HEK293 (cell line): ENCODE results near the gene RHOB.

Experiments
- CTCF ChIA-PET: fragments of 350-600 bp; formaldehyde crosslinking; extraction: SDS; loops from one replicate; lab custom pipeline; 2021; ENCODE audit warnings: antibody characterized with exemption; lab: Yijun Ruan, JAX
- POLR2A ChIA-PET: fragments of 300-600 bp; formaldehyde crosslinking; extraction: SDS; loops from one replicate; lab custom pipeline; 2020; ENCODE audit warnings: antibody characterized with exemption, inconsistent platforms; lab: Yijun Ruan, JAX
- H3K27ac ChIP-seq: fragments of 200-500 bp; sonication (Bioruptor generic); 2 replicates; pipeline ENCODE4 v1.5.1; 2014; ENCODE audit warnings: low read depth, low read length, control low read depth, inconsistent platforms; ENCODE audit errors: extremely low read depth
- H3K36me3 ChIP-seq, 2 experiments: fragments of 200-500 bp in 1 of 2; sonication (Bioruptor generic) in 1 of 2; 1 replicate in 1 of 2; 2 replicates in 1 of 2; pipeline ENCODE4 v1.5.1; 2014 to 2017; ENCODE audit warnings: inconsistent platforms in 2 of 2, low read length in 2 of 2; ENCODE audit not compliant: control insufficient read depth in 2 of 2, insufficient read depth in 1 of 2
- H3K4me1 ChIP-seq: fragments of 200-500 bp; sonication (Bioruptor generic); 2 replicates; pipeline ENCODE4 v1.5.1; 2014; ENCODE audit warnings: mild to moderate bottlenecking, low read length, inconsistent platforms; ENCODE audit not compliant: control insufficient read depth, insufficient read depth
- H3K4me3 ChIP-seq: 2 replicates; pipeline ENCODE4 v1.5.1; 2011; ENCODE audit warnings: low read depth, mild to moderate bottlenecking, control low read depth, low read length, moderate library complexity
- H3K9me3 ChIP-seq: fragments of 200-500 bp; sonication (Bioruptor generic); 2 replicates; pipeline ENCODE4 v1.5.1; 2014; ENCODE audit warnings: low read depth, low read length, inconsistent platforms; ENCODE audit not compliant: control insufficient read depth, insufficient read depth
- BCL11A ChIP-seq: fragments of 450-650 bp; formaldehyde crosslinking; IDR thresholded peaks from 2 replicates; pipeline ENCODE4 v1.5.1; 2016; ENCODE audit warnings: low read depth, missing biosample characterization, missing genetic modification characterization
- KLF1 ChIP-seq: fragments of 450-650 bp; formaldehyde crosslinking; IDR thresholded peaks from 2 replicates; pipeline ENCODE4 v1.5.1; 2016; ENCODE audit warnings: missing biosample characterization, missing genetic modification characterization
- PBX3 ChIP-seq: sonication (generic); formaldehyde crosslinking; IDR thresholded peaks from 2 replicates; pipeline ENCODE4 v1.8.1; 2022; ENCODE audit warnings: mild to moderate bottlenecking, moderate library complexity, missing genetic modification reagents
- PRDM6 ChIP-seq: fragments of 450-650 bp; formaldehyde crosslinking; IDR thresholded peaks from 2 replicates; pipeline ENCODE4 v1.5.1; 2017; ENCODE audit warnings: missing biosample characterization, missing genetic modification characterization
- YY1 ChIP-seq: fragments of 450-650 bp; formaldehyde crosslinking; IDR thresholded peaks from 2 replicates; pipeline ENCODE4 v1.5.1; 2018; ENCODE audit warnings: missing biosample characterization, missing genetic modification characterization
- ZFP3 ChIP-seq: fragments of 450-650 bp; formaldehyde crosslinking; IDR thresholded peaks from 2 replicates; pipeline ENCODE4 v1.5.1; 2016; ENCODE audit warnings: low read depth, missing biosample characterization, missing genetic modification characterization
- ZNF121 ChIP-seq: fragments of 450-650 bp; formaldehyde crosslinking; IDR thresholded peaks from 2 replicates; pipeline ENCODE4 v1.5.1; 2016; ENCODE audit warnings: missing biosample characterization, missing genetic modification characterization
- ZNF157 ChIP-seq: fragments of 450-650 bp; formaldehyde crosslinking; IDR thresholded peaks from 2 replicates; pipeline ENCODE4 v1.5.1; 2016; ENCODE audit warnings: missing biosample characterization, missing genetic modification characterization
- ZNF202 ChIP-seq: fragments of 450-650 bp; formaldehyde crosslinking; IDR thresholded peaks from 2 replicates; pipeline ENCODE4 v1.5.1; 2016; ENCODE audit warnings: missing biosample characterization, missing genetic modification characterization, borderline replicate concordance
- ZNF214 ChIP-seq: fragments of 450-650 bp; formaldehyde crosslinking; IDR thresholded peaks from 2 replicates; pipeline ENCODE4 v1.5.1; 2017; ENCODE audit warnings: missing biosample characterization, mild to moderate bottlenecking, missing genetic modification characterization, borderline replicate concordance
- ZNF223 ChIP-seq: fragments of 450-650 bp; formaldehyde crosslinking; IDR thresholded peaks from 2 replicates; pipeline ENCODE4 v1.5.1; 2016; ENCODE audit warnings: missing biosample characterization, missing genetic modification characterization
- ZNF280D ChIP-seq: fragments of 450-650 bp; formaldehyde crosslinking; IDR thresholded peaks from 2 replicates; pipeline ENCODE4 v1.5.1; 2016; ENCODE audit warnings: missing biosample characterization, missing genetic modification characterization
- ZNF366 ChIP-seq: fragments of 450-650 bp; formaldehyde crosslinking; conservative IDR thresholded peaks from 2 replicates; pipeline ENCODE4 v1.5.1; 2016; ENCODE audit warnings: missing biosample characterization, missing genetic modification characterization
- ZNF426 ChIP-seq: fragments of 450-650 bp; formaldehyde crosslinking; IDR thresholded peaks from 2 replicates; pipeline ENCODE4 v1.5.1; 2017; ENCODE audit warnings: missing biosample characterization, missing genetic modification characterization, mild to moderate bottlenecking, inconsistent platforms, moderate library complexity
- ZNF514 ChIP-seq: fragments of 450-650 bp; formaldehyde crosslinking; IDR thresholded peaks from 2 replicates; pipeline ENCODE4 v1.5.1; 2016; ENCODE audit warnings: missing biosample characterization, missing genetic modification characterization
- ZNF555 ChIP-seq: fragments of 450-650 bp; formaldehyde crosslinking; conservative IDR thresholded peaks from 2 replicates; pipeline ENCODE4 v1.5.1; 2017; ENCODE audit warnings: missing biosample characterization, mild to moderate bottlenecking, missing genetic modification characterization, inconsistent platforms
- ZNF560 ChIP-seq: fragments of 450-650 bp; formaldehyde crosslinking; IDR thresholded peaks from 2 replicates; pipeline ENCODE4 v1.5.1; 2017; ENCODE audit warnings: missing biosample characterization, missing genetic modification characterization, borderline replicate concordance
- TF ChIP-seq, protein P1 (sequence below): fragments of 450-650 bp; formaldehyde crosslinking; IDR thresholded peaks from 2 replicates; pipeline ENCODE4 v1.5.1; 2016; ENCODE audit warnings: missing biosample characterization, missing genetic modification characterization
- TF ChIP-seq, protein P2 (sequence below): IDR thresholded peaks from 2 replicates; pipeline ENCODE4 v1.6.1; 2011; ENCODE audit warnings: mild to moderate bottlenecking, low read depth, low read length, borderline replicate concordance

RHOB gene

DNA sequence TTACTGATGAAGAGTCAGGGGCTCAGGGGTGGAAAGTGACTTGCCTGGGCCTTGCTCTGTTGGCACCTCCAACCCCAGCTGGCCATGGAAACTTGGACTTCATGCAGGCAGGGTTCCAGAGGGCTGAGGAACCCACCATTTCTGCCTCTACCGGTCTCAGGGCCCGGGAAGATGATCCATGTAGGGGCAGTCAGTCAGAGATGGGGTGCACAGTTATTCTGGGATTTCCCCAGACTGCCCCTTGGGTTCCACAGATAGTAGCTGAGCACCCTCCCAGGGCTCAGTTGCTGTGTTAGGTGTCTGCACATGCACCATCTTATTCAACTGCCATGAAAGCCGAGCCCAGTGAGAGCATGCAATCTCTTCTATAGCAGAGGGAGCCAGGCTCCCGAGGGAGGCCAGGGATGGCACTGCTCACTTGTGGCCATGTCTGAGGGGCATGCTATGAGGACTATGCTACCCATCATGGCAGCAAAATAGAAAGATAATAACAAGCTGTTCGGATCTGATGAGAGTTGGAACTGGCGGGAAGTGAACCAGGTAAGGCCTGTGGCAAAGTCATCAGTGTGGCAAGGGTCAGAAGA is 37.3 kb downstream of the RHOB start:
- POLR2A ChIA-PET: interaction anchor here (3.3 kb wide), 1 partner anchor 37 kb away, joined by 29 read pairs; the partner anchor contains the start of gene RHOB

More for the DNA sequence above, 37.3 kb downstream of the RHOB start:
- Histone ChIP-seq H3K9me3 (no peaks in the 10 kb centered on the region), H3K27ac (no peak overlapping the region), H3K4me1 (no peaks in the 10 kb centered on the region)
- TF ChIP-seq ZNF157 (no peak), PBX3 (CRISPR knock-in tag) (no peak), ZNF426 (tag by site-specific recombination) (no peak), ZNF202 (tag by site-specific recombination) (no peak), ZNF366 (tag by site-specific recombination) (no peak), ZNF223 (tag by site-specific recombination) (no peak), BCL11A (no peak), ZNF214 (tag by site-specific recombination) (no peak), PRDM6 (no peak), ZNF121 (tag by site-specific recombination) (no peak), ZNF280D (tag by site-specific recombination) (no peak), ZFP3 (no peak), KLF1 (tag by site-specific recombination) (no peak), ZNF514 (tag by site-specific recombination) (no peak), YY1 (tag by site-specific recombination) (no peak), ZNF555 (tag by site-specific recombination) (no peak), ZNF560 (no peak)
- TF ChIP-seq, protein P1, sequence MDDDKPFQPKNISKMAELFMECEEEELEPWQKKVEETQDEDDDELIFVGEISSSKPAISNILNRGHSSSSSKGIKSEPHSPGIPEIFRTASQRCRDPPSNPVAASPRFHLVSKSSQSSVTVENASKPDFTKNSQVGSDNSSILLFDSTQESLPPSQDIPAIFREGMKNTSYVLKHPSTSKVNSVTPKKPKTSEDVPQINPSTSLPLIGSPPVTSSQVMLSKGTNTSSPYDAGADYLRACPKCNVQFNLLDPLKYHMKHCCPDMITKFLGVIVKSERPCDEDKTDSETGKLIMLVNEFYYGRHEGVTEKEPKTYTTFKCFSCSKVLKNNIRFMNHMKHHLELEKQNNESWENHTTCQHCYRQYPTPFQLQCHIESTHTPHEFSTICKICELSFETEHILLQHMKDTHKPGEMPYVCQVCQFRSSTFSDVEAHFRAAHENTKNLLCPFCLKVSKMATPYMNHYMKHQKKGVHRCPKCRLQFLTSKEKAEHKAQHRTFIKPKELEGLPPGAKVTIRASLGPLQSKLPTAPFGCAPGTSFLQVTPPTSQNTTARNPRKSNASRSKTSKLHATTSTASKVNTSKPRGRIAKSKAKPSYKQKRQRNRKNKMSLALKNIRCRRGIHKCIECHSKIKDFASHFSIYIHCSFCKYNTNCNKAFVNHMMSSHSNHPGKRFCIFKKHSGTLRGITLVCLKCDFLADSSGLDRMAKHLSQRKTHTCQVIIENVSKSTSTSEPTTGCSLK (tag by site-specific recombination): no peak
- TF ChIP-seq, protein P2, sequence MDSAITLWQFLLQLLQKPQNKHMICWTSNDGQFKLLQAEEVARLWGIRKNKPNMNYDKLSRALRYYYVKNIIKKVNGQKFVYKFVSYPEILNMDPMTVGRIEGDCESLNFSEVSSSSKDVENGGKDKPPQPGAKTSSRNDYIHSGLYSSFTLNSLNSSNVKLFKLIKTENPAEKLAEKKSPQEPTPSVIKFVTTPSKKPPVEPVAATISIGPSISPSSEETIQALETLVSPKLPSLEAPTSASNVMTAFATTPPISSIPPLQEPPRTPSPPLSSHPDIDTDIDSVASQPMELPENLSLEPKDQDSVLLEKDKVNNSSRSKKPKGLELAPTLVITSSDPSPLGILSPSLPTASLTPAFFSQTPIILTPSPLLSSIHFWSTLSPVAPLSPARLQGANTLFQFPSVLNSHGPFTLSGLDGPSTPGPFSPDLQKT: no peak
- TF ChIP-seq, all 188 proteins: peak for 0
- Histone ChIP-seq H3K4me3 (no peak overlapping the region), H3K36me3 (no peaks in the 10 kb centered on the region)
- CTCF ChIA-PET: interaction anchor here (0.9 to 1.2 kb wide), 2 partner anchors 10 to 152 kb away, joined by 4 read pairs; no protein-coding TSS in a partner anchor
